ENCODE measurements around the gene NIN.
A peak's percentile ranks its signal among the peaks of the same experiment; 100 is the strongest.

Gene NIN

DNA sequence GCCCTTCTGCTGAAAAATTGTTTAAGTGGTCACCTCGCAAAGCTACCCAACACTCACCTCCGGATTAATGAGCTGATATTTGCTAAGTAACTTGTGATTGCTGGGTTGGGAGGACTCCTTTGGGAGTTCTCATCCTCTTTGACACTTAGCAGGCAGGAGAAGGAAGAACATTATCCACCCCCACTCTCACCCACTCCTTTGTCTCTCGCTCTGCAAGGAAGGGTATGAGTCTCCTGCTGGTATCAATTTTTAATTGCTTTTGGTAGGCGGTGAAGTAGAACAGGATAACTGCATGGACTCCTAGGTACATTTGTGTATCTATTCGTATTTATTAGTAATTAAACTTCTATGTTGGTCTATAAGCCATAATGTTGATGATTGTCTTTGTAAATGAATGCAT, 34.0 kb upstream of the NIN start:
- no peak for TF ChIP-seq ZFX (IDR thresholded peaks at IDR 0.05)
- TF ChIP-seq, protein P1, sequence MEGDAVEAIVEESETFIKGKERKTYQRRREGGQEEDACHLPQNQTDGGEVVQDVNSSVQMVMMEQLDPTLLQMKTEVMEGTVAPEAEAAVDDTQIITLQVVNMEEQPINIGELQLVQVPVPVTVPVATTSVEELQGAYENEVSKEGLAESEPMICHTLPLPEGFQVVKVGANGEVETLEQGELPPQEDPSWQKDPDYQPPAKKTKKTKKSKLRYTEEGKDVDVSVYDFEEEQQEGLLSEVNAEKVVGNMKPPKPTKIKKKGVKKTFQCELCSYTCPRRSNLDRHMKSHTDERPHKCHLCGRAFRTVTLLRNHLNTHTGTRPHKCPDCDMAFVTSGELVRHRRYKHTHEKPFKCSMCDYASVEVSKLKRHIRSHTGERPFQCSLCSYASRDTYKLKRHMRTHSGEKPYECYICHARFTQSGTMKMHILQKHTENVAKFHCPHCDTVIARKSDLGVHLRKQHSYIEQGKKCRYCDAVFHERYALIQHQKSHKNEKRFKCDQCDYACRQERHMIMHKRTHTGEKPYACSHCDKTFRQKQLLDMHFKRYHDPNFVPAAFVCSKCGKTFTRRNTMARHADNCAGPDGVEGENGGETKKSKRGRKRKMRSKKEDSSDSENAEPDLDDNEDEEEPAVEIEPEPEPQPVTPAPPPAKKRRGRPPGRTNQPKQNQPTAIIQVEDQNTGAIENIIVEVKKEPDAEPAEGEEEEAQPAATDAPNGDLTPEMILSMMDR (conservative IDR thresholded peaks at IDR 0.05): no peak
- H3K27ac ChIP-seq: no peak overlapping the region

DNA sequence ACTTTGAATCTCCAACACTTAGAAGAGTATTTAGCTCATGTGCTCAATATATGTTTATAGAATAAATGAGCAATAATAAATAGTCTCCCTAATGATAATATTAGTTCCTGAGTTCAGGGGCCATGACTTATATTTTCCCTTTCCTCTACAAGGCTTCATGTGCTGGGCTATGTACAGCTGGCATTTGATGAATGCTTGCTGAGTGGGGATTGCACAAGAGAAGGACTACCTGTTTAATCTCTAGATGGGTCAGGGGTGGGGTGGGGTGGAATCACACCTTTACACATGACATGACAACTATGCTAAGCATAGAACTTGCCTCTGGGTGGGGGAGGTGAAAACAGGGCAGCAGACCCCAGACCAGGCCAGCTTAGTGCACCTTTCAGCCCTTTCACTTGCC, 33.3 kb upstream of the NIN start:
- no peak overlapping the region for H3K27ac ChIP-seq
- TF ChIP-seq, protein P1 (conservative IDR thresholded peaks at IDR 0.05): no peak
- TF ChIP-seq ZFX (IDR thresholded peaks at IDR 0.05): no peak

DNA sequence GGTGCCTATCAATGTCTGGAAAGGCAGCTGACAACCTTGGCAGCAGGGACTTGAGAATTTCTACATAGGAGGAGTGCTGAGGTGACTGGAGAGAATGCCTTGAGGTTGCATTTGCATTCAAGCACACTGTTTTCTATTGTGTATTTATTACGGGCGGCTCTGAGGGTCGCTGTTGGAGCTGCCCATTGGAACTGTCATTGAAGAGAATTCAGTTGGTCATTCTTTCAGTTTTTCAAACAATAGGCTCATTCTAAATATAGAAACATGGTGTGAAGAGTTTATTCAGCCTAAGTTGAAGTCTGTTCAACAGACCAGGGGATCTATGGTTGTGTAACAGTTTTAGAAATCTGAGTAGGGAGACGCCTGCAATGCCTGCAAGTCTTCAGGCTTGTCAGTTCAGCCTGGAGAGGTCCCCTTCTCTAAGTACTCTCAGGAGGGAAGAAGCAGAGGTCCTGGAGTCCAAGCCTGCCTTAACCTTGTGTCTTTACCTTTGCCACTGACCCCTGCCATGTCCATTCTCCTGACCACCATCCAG, 31.1 kb upstream of the NIN start:
- TF ChIP-seq, protein P1 (conservative IDR thresholded peaks at IDR 0.05): no peak
- TF ChIP-seq ZFX (IDR thresholded peaks at IDR 0.05): no peak
- no peak overlapping the region for H3K27ac ChIP-seq

DNA sequence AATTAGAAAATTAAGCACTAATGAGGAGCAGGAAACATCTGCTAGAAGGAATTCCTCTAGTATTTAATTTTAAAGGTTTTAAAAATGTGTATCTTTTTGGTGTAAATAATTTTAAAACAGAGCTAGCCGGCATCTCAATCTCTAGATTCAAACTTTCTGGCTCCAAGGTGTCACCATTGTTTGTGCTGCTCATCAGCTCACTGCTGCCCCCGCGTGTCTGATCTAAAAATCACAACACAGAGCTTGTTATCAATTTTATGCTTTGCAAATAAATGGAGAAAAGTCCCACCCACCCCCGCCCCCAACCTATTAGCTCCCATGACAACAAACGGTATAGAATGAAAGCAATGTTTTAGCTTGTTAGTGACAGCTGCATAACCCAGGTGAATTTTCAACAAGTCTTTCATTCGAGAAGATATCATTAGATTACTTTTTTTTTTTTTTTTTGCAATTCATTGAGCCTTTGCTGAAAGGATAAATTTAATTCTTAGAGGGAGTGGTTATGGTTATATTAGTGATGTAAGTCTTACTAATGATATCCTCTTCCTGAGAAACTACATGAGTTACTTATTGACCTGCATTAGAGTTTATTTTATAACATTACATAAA, 29.6 kb upstream of the NIN start:
- peak overlapping the region; percentile 31 for H3K27ac ChIP-seq
- no peak for TF ChIP-seq ZFX (IDR thresholded peaks at IDR 0.05)
- TF ChIP-seq, protein P1 (conservative IDR thresholded peaks at IDR 0.05): peak; percentile 91

DNA sequence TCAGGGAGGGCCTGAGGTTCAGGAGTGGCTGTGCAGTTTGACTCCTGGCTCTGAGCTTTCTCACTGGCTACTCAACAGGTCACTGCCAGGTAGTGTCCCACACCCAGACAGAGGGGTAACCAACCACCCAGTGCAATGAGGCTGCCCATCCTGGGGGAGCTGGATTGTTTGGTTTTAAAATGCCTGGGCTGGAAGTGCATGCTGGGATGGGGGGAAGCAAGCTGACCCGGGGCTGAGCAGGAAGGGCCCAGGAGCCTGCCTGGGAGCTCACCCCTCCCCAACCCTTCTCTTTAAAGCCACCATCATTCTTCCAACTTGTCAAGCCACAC, 28.3 kb upstream of the NIN start:
- TF ChIP-seq ZFX (IDR thresholded peaks at IDR 0.05): no peak
- TF ChIP-seq, protein P1 (conservative IDR thresholded peaks at IDR 0.05): no peak
- peak overlapping the region; percentile 31; the same call in 1 of the 2 replicates for H3K27ac ChIP-seq

DNA sequence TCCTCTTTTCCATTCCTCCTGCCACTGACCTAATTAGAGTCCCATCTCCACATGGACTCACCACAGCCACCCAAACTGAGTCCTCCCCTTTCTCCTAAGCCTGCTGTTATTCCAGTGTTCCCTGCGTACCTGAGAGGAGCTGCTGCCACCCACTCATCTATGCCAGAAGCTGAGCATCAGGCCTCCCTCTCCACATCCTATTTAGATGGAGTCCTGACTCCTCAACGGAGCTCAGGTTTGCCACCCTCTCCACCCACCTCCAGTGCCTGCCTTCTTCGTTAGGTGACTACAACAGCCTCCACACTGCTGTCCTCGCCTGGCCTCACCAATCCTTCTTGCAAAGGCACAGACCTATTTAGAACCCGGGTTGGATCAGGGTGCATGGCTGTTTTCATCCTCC, 25.7 kb upstream of the NIN start:
- no peak overlapping the region for H3K27ac ChIP-seq
- TF ChIP-seq, protein P1 (conservative IDR thresholded peaks at IDR 0.05): no peak
- no peak for TF ChIP-seq ZFX (IDR thresholded peaks at IDR 0.05)

DNA sequence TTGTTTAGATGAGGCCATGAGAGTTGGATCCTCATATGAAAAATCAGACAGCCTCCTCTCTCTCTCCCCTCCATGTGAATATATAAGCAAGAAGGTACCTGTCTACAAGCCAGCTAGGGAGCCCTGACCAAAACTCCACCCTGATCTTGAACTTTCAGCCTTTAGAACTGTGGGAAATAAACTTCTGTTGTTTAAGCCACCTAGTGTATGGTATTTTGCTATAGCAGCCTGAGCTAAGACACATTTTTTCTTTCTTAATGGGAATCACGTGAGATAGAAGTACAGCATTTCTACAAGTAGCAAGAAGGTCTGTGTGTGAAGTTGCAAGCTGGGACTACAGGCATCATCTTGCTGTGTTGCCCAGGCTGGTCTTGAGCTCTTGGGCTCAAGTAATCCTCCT, 24.6 kb upstream of the NIN start:
- TF ChIP-seq, protein P1 (conservative IDR thresholded peaks at IDR 0.05): no peak
- no peak for TF ChIP-seq ZFX (IDR thresholded peaks at IDR 0.05)
- no peak overlapping the region for H3K27ac ChIP-seq
